ENCODE data around the gene TBC1D10A. TPM values are rescaled to one million over a fixed set of nuclear protein-coding genes. Genes with fewer than 3 reads are reported as not detected.

The TBC1D10A gene
- polyA plus RNA-seq, 1 of the 3 experiments (the other 2 are of a cell fraction) = 15.3 TPM

DNA sequence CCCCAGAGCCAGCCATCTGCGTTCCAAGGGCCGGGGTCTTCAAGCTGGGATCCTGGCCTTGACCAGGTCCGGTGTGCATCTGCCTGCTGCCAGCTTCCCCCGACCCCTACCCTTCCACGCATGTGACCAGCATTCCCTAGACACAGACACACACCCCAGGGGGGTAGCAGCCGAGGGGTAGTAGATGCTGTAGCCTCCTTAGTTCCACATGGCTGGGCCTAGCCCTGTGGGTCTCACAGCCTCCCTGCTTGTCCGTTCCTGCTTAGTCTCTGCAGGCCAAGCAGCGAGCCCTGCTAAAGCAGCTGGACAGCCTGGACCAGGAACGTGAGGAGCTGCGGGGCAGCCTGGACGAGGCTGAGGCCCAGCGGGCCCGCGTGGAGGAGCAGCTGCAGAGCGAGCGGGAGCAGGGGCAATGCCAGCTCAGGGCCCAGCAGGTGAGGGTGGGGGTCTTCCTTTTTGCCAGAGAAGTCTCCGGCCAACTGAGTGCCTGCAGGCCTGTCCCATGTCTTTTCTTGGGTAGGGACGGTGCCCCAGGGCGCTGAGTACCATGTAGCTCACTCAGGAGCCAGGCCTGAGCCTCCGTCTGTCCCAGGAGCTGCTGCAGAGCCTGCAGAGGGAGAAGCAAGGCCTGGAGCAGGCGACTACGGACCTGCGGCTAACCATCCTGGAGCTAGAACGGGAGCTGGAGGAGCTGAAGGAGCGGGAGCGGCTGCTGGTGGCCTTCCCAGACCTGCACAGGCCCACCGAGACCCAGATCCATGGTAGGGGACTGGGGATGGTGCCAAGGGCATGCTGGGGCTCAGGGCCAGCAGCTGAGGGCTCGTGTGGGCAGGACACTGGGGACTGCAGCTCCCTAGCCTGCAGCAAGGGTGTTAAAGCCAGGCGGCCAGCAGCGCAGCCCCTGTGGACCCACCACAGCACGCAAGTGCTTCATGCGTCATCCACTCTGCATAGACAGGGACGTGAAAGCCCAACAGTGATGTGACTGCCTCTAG lies 46.9 kb upstream of the TBC1D10A start:
- no peaks in the 10 kb centered on the region for H3K9me2 ChIP-seq
- H3K27ac ChIP-seq (ENCODE audit: low read depth in 2 of 2, low read length in 1 of 2) = no peak overlapping the region
- no peak overlapping the region for H3K9ac ChIP-seq
- WGBS (ENCODE audit: low lambda C conversion rate) = 100% methylated on average over 5 of the region's 33 CpGs
- no peak overlapping the region for H3K4me2 ChIP-seq
- DNase-seq = no peak
- H3K9me3 ChIP-seq = no peaks in the 10 kb centered on the region
- no peaks in the 10 kb centered on the region for H4K20me1 ChIP-seq (ENCODE audit: insufficient read depth)
- H2AFZ ChIP-seq (ENCODE audit: low read depth) = no peak overlapping the region
- no peak overlapping the region for H3K4me3 ChIP-seq (ENCODE audit: low read depth in 2 of 2, low read length in 1 of 2)
- peaks cover 0 to 7% of the 10 kb centered on the region in 2 experiments for H3K36me3 ChIP-seq (replicated peaks in 1 of 2; ENCODE audit: control insufficient read depth in 1 of 2, insufficient read depth in 2 of 2, low read length in 1 of 2)
- peaks cover 0 to 12% of the 10 kb centered on the region in 2 experiments; a peak in 1 of 4 replicates for H3K4me1 ChIP-seq (ENCODE audit: control insufficient read depth in 1 of 2, insufficient read depth in 2 of 2, low read depth in 1 of 2, low read length in 1 of 2)
- TF ChIP-seq ZBTB33 (IDR thresholded peaks at IDR 0.05; ENCODE audit: borderline replicate concordance, low read depth) (no peak), RFX5 (IDR thresholded peaks at IDR 0.05; ENCODE audit: low read length) (no peak), MAX (IDR thresholded peaks at IDR 0.05; ENCODE audit: low read depth) (no peak), JUND (IDR thresholded peaks at IDR 0.05) (no peak), POLR2AphosphoS5 (IDR thresholded peaks at IDR 0.05; ENCODE audit: low read depth, low read length) (no peak), MEF2A (IDR thresholded peaks at IDR 0.05; ENCODE audit: borderline replicate concordance, low read depth) (no peak), FOXJ3 (CRISPR knock-in tag; IDR thresholded peaks at IDR 0.05) (no peak), YY1 (IDR thresholded peaks at IDR 0.05; ENCODE audit: low read depth) (no peak), RXRA (IDR thresholded peaks at IDR 0.05; ENCODE audit: borderline replicate concordance, low read depth) (no peak), GATA2 (CRISPR knock-in tag; IDR thresholded peaks at IDR 0.05) (no peak), RCOR1 (IDR thresholded peaks at IDR 0.05; ENCODE audit: low read length) (no peak), ELF1 (IDR thresholded peaks at IDR 0.05) (no peak), IRF3 (IDR thresholded peaks at IDR 0.05; ENCODE audit: low read depth, low read length) (no peak)
- no peaks in the 10 kb centered on the region for H3K79me2 ChIP-seq (ENCODE audit: insufficient read depth)
- ChIA-PET CTCF (interaction anchor here (0.8 to 1.9 kb wide), 7 partner anchors 10 to 265 kb away, joined by 3 to 9 read pairs (median 3); partner anchors contain the start of gene RNF215), POLR2A (interaction anchor here (0.5 to 3.4 kb wide), 3 partner anchors 8 to 260 kb away, joined by 3 to 12 read pairs (median 6); no protein-coding TSS in a partner anchor)
- no peaks in the 10 kb centered on the region for H3K27me3 ChIP-seq (ENCODE audit: insufficient read depth)
- H3F3A ChIP-seq (replicated peaks; ENCODE audit: insufficient read depth) = no peaks in the 10 kb centered on the region
